GM12801 (cell line): Measurements from ENCODE around the gene ATP2B3.

Source experiments
- TF ChIP-seq, protein P1 (sequence below): IDR thresholded peaks from one replicate; pipeline ENCODE4 v1.5.1; 2011; ENCODE audit warnings: control low read depth; ENCODE audit not compliant: insufficient read length; ENCODE audit errors: extremely low read depth

Gene ATP2B3

GRCh38 chrX:153582896-153583295 lies 65.5 kb downstream of the ATP2B3 start:
- TF ChIP-seq, protein P1, sequence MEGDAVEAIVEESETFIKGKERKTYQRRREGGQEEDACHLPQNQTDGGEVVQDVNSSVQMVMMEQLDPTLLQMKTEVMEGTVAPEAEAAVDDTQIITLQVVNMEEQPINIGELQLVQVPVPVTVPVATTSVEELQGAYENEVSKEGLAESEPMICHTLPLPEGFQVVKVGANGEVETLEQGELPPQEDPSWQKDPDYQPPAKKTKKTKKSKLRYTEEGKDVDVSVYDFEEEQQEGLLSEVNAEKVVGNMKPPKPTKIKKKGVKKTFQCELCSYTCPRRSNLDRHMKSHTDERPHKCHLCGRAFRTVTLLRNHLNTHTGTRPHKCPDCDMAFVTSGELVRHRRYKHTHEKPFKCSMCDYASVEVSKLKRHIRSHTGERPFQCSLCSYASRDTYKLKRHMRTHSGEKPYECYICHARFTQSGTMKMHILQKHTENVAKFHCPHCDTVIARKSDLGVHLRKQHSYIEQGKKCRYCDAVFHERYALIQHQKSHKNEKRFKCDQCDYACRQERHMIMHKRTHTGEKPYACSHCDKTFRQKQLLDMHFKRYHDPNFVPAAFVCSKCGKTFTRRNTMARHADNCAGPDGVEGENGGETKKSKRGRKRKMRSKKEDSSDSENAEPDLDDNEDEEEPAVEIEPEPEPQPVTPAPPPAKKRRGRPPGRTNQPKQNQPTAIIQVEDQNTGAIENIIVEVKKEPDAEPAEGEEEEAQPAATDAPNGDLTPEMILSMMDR, result no peak

DNA sequence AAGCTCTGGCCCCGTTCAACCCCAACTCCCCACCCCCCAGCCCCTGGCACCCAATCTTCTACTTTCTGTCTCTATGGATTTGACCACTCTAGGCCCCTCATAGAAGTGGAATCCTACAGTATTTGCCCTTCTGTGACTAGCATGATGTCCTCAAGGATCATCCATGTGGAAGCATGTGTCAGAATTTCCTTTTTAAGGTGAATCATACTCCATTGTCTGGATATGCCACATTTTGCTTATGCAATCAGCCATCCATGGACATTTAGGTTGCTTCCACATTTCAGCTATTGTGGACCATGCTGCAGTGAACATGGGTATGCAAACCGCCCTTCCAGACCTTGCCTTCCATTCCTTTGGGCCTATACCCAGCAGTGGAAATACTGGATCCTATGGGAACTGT lies 66.0 kb downstream of the ATP2B3 start:
- TF ChIP-seq, protein P1, result no peak

DNA sequence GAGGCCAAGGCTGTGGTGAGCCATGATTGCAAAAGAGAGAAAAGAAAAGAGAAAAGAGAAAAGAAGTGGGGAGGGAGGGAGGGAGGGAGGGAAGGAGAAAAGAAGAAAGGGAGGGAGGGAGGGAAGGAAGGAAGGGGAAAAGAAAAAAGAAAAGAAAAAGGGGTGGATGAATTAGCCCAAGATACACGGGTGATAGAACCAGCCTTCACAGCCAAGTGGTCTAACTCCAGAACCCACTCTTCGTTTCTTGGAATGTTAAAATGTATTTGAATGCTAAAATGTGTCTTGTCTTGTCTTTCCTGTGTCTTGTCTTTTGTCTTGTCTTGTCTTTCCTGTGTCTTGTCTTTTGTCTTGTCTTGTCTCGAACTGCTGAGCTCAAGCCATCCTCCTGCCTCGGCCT lies 68.4 kb downstream of the ATP2B3 start:
- TF ChIP-seq, protein P1, result no peak

DNA sequence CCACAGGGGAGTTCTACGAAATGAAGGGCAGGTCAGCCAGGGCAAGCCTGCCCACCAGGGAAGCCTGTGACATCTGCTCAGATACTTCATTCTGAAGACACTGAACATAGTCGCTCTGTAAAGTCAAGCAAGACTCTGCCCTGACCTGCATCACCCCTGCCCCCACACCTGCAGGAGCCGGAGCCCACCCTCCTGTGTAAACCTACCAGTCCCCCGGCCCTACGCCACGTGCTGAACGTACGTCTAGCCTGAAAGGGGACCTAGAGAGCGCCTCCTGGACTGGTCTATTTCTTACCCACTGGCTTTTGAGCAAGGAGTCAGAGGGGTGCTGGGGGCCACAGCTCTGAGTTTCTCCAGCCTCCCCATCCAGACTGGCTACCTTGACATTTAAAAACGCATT lies 69.9 kb downstream of the ATP2B3 start:
- TF ChIP-seq, protein P1, result no peak

- TF ChIP-seq, protein P1, result no peak
Observed at GRCh38 chrX:153588021-153588781, 70.8 kb downstream of the ATP2B3 start.

- TF ChIP-seq, protein P1, result no peak
Observed at GRCh38 chrX:153588782-153589446, 71.5 kb downstream of the ATP2B3 start.

- TF ChIP-seq, protein P1, result no peak
Observed at GRCh38 chrX:153590961-153591956, 73.8 kb downstream of the ATP2B3 start.
